GM03348 (cell line): ENCODE measurements around the gene ARL4C.
A peak's percentile ranks its signal among the peaks of the same experiment; 100 is the strongest.

Experiments
- DNase-seq: peaks from one replicate; pipeline ENCODE4 v3.0.0; 2012; ENCODE audit warnings: low spot score

The ARL4C gene

DNA sequence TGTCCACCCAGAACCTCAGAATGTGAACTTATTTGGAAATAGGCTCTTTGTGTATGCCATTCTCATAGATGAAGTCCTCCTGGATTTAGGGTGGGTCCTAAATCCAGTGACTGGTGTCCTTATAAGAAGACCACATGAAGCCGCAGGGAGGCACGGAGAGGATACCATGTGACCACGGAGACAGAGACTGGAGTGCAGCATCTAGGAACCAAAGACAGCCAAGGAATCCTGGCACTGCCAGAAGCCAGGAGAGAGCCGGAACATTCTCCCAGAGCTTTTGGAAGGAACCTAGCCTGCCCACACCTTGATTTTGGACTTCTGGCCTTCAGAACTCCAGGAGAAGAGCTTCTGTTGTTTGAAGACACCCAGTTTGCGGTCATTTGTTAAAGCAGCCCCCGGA lies 49.7 kb downstream of the ARL4C start:
- DNase-seq = no peak

DNA sequence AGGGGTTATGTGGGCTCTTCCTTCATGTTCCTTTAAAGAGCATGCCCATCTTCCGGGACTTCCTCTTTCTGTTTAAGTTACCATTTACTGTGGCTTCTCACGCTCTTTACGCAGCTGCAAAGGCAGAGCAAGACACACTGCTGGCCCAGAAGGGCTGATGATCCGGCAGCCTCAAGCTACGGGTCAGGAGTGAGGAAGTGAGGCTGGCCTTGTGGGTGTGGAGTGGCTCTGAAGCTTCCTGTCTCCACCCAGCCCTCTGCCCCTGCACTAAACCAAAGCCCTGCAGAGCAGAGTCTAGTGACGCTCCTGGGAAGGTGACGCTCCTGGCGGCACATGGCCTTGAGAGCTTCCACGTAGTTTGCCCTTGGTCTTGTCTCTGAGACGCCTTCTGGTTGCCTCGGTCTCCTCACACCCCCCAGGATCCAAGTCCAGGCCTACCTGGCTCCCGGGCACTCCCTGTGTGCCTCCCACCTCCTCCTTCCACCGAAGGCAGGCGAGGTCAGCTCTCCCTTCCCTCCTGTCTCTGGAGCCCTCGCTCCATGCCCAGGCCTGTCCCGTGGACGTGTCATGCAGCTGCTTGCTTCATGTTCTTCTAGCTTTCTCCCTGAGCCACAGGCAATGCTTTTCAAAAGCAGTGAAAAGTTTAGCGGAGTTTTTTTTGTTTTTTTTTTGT lies 50.3 kb downstream of the ARL4C start:
- DNase-seq = no peak

DNA sequence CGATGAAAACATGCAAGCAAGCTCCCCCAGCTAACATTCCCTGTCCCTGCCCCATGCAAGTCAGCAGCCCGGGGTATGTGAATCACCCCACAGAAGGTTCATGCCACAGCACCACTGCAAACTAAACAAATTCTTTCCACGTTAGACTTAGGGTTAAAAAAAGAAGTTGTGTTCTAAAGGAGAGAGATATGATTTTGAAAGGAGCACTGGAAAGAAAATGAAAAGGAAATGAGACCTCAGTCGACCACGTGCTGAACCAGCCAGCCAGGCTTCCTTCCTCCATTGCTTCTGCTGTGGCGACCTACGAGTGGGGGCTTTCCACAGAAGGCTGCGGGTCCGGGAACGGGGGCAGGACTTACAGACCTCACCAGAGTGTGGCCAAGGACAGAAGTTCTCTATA lies 52.0 kb downstream of the ARL4C start:
- peak; percentile 79 for DNase-seq

DNA sequence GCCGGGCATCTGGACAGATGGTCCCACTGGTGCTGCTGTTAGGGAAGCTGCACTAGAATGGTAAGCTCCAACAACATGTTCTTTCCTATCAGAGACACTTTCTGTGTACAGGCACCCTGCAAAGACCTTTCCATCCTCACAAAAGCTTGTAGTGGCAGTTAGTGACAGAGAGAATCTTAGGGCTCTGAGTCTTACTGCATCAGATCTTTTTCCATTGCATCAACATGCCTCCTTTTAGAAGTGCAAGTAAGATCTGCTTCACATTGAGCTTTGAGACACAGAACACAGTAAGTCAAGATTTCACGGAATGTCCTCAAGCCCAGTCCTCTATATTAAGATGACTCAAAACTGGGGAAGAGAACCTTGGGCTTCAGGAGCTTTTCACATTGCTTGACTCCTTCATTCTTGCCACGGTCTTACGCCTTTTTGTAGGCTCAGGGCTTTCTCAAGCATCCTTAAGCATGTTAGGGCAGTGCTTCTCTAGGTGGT lies 52.6 kb downstream of the ARL4C start:
- DNase-seq = no peak
